Breast epithelium (tissue), 3 donors: Measurements from ENCODE around the gene POC1A.

Experiments used
- CTCF ChIP-seq, 3 donors: fragments of 450-650 bp; IDR thresholded peaks; one replicate each; pipeline ENCODE4 v1.5.1; 2016 to 2017; ENCODE audit warnings: antibody characterized with exemption in 3 of 3, mild to moderate bottlenecking in 3 of 3, moderate library complexity in 3 of 3
- POLR2A ChIP-seq: fragments of 450-650 bp; IDR thresholded peaks from one replicate; pipeline ENCODE4 v1.6.1; 2016; ENCODE audit warnings: antibody characterized with exemption, mild to moderate bottlenecking, moderate library complexity

GRCh38 chr3:52040600-52040999, 113.6 kb downstream of the POC1A start:
- TF ChIP-seq CTCF (IDR thresholded peaks at IDR 0.05) = no peak
- no peak for TF ChIP-seq POLR2A
